GM12878 (cell line): ENCODE data around the gene KIR2DL3. TPM values are rescaled to one million over a fixed set of nuclear protein-coding genes. Genes with fewer than 3 reads are reported as not detected.
"Not testable (repeated sequence)": the region's sequence is repeated elsewhere in the genome, so short reads cannot be mapped to it uniquely, and the experiment has no call there.

ENCODE experiments used
- ATAC-seq: fragments of 200-7000 bp; cut with Tn5 transposase; 3 replicates; pipeline ENCODE4 v1.9.1; 2020; ENCODE audit warnings: mild to moderate bottlenecking, moderate library complexity
- BruUV-seq: library from RNA; stranded (reverse); fragments of 400-500 nt; replicated peaks from 2 replicates; lab custom pipeline; 2021; lab: Mats Ljungman, UMichigan
- CTCF ChIA-PET: fragments of 300-600 bp; sonication (Branson Sonifier 250); formaldehyde crosslinking; extraction: SDS; loops from one replicate; lab custom pipeline; 2021; ENCODE audit warnings: inconsistent platforms; lab: Yijun Ruan, JAX
- POLR2A ChIA-PET: fragments of 350-600 bp; formaldehyde crosslinking; extraction: SDS; loops from one replicate; lab custom pipeline; 2021; ENCODE audit warnings: inconsistent platforms; lab: Charles Lee
- RAD21 ChIA-PET: fragments of 300-600 bp; sonication (Branson Sonifier 250); formaldehyde crosslinking; loops from one replicate; lab custom pipeline; 2023; ENCODE audit warnings: antibody characterized with exemption; ENCODE audit not compliant: unreplicated experiment; lab: Charles Lee
- SMC1A ChIA-PET: fragments of 300-600 bp; sonication (Branson Sonifier 250); formaldehyde crosslinking; loops from one replicate; lab custom pipeline; 2023; ENCODE audit not compliant: unreplicated experiment, uncharacterized antibody; lab: Charles Lee
- DNase-seq: peaks from one replicate; pipeline ENCODE4 v3.0.0-alpha.2; 2011; ENCODE audit warnings: low read depth, low spot score
- FAIRE-seq: peaks from 3 replicates; lab custom pipeline; 2011; peaks lifted over from hg19 to GRCh38; lab: Jason Lieb, UNC
- H2AFZ ChIP-seq: 2 replicates; pipeline ENCODE4 v1.6.0; 2011; ENCODE audit warnings: low read depth, low read length, control low read depth; ENCODE audit not compliant: control insufficient read depth
- H3K27ac ChIP-seq: 2 replicates; pipeline ENCODE4 v1.5.1; 2011; ENCODE audit warnings: control low read depth; ENCODE audit not compliant: control insufficient read depth, insufficient read depth
- H3K27me3 ChIP-seq, 2 experiments: replicated peaks in 1 of 2; 2 replicates each; pipeline versions ENCODE4 v1.6.0 to v1.6.1; 2011; ENCODE audit warnings: low read length in 1 of 2; ENCODE audit not compliant: control insufficient read depth in 2 of 2, insufficient read depth in 2 of 2
- H3K36me3 ChIP-seq, 2 experiments: 2 replicates each; pipeline ENCODE4 v1.5.1; 2011; ENCODE audit warnings: low read length in 1 of 2; ENCODE audit not compliant: control insufficient read depth in 2 of 2, insufficient read depth in 2 of 2
- H3K4me1 ChIP-seq: 2 replicates; pipeline ENCODE4 v1.6.1; 2011; ENCODE audit warnings: mild to moderate bottlenecking, low read length, moderate library complexity, mixed read lengths; ENCODE audit not compliant: control insufficient read depth, insufficient read depth
- H3K4me2 ChIP-seq: 2 replicates; pipeline ENCODE4 v1.6.0; 2011; ENCODE audit warnings: control low read depth; ENCODE audit not compliant: control insufficient read depth, insufficient read depth
- H3K4me3 ChIP-seq: fragments of 200-600 bp; sonication (generic); 2 replicates; pipeline ENCODE4 v1.5.1; 2016
- H3K79me2 ChIP-seq: 2 replicates; pipeline ENCODE4 v1.6.0; 2011; ENCODE audit warnings: low read length; ENCODE audit not compliant: control insufficient read depth, insufficient read depth
- H3K9ac ChIP-seq: 2 replicates; pipeline ENCODE4 v1.8.0; 2011; ENCODE audit warnings: low read length, control low read depth, mixed read lengths; ENCODE audit not compliant: control insufficient read depth, insufficient read depth
- H3K9me3 ChIP-seq: replicated peaks from 3 replicates; pipeline ENCODE4 v1.5.1; 2011; ENCODE audit warnings: mild to moderate bottlenecking, low read length; ENCODE audit not compliant: control insufficient read depth, insufficient read depth
- H4K20me1 ChIP-seq: 2 replicates; pipeline ENCODE4 v1.6.0; 2011; ENCODE audit not compliant: control insufficient read depth, insufficient read depth
- WGBS: methylation state at CpG from one replicate; pipeline ENCODE4 v1.1.6; 2016; ENCODE audit warnings: low lambda C conversion rate; ENCODE audit not compliant: insufficient replicate concordance, insufficient coverage; ENCODE audit errors: missing lambda C conversion rate; 5-methylcytosine and 5-hydroxymethylcytosine counted together
- in situ Hi-C: fragments of 300-500 bp; cut with MboI; formaldehyde crosslinking; loops from 9 replicates; pipeline ENCODE4 v1.14.3; 2018; ENCODE audit warnings: mixed read lengths
- intact Hi-C: fragments of 100-400 bp; cut with micrococcal nuclease; formaldehyde crosslinking; loops from one replicate; pipeline ENCODE4 v1.14.2; 2022; ENCODE audit not compliant: unreplicated experiment
- polyA plus RNA-seq, 11 experiments: library from polyadenylated mRNA; depleted of rRNA in 4 of 11; unstranded in 6 of 11; stranded (reverse) in 5 of 11; fragments of >200 nt; fragmentation: Nextera tagmentation in 4 of 11; fragmentation: Illumina TruSeq in 1 of 11; extraction: Ambion mirVana in 4 of 11; extraction: Trizol in 1 of 11; gene quantifications; 1 replicate in 1 of 11; 2 replicates in 10 of 11; pipeline versions ENCODE4 v1.2.1 to v1.2.3, GENCODE V29; 2011 to 2016; ENCODE audit warnings: inconsistent platforms in 2 of 11, missing spikeins in 2 of 11, low read depth in 1 of 11
- total RNA-seq, 4 experiments: library from RNA; depleted of rRNA in 3 of 4; stranded (reverse); fragments of >200 nt in 3 of 4; fragmentation: Illumina TruSeq in 1 of 4; extraction: Trizol in 1 of 4; gene quantifications; 2 replicates each; pipeline versions ENCODE4 v1.2.1 to v1.2.3, GENCODE V29; 2013 to 2021

The KIR2DL3 gene
- total and polyA plus RNA-seq, 10 of the 15 experiments (the other 5 are each of a cell fraction or from before 2014, with no cell fraction given) = 0.45 TPM; not detected in 9

DNA sequence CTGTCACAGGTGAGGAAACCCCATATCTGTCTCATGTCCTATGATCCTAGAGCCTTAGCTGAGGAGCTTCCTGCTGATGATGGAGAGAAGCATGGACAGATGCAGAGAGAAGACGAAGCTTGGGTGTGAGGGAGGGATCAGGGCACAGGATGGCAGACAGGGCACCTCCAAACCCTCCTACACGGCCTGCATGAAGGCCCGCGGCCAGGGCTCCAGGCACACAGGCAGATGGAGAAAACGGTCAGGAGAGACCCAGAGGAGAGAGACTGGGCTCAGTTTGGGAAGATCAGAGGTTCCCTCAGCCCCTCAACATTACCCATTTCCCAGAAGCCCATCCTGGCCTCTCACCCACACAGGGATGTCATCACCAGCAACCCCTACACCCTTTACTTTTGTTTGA is 5.8 kb downstream of the KIR2DL3 start:
- H3K79me2 ChIP-seq, H3K27ac ChIP-seq, H3K4me1 ChIP-seq, ATAC-seq, H3K4me2 ChIP-seq, H4K20me1 ChIP-seq, H3K27me3 ChIP-seq, SMC1A ChIA-PET, FAIRE-seq, intact Hi-C loops, H2AFZ ChIP-seq, H3K9me3 ChIP-seq, H3K36me3 ChIP-seq, CTCF ChIA-PET, H3K4me3 ChIP-seq, H3K9ac ChIP-seq, POLR2A ChIA-PET, in situ Hi-C loops, DNase-seq, RAD21 ChIA-PET, BruUV-seq: not testable (repeated sequence)
- 21% methylated on average over 5 of the region's 5 CpGs for WGBS

DNA sequence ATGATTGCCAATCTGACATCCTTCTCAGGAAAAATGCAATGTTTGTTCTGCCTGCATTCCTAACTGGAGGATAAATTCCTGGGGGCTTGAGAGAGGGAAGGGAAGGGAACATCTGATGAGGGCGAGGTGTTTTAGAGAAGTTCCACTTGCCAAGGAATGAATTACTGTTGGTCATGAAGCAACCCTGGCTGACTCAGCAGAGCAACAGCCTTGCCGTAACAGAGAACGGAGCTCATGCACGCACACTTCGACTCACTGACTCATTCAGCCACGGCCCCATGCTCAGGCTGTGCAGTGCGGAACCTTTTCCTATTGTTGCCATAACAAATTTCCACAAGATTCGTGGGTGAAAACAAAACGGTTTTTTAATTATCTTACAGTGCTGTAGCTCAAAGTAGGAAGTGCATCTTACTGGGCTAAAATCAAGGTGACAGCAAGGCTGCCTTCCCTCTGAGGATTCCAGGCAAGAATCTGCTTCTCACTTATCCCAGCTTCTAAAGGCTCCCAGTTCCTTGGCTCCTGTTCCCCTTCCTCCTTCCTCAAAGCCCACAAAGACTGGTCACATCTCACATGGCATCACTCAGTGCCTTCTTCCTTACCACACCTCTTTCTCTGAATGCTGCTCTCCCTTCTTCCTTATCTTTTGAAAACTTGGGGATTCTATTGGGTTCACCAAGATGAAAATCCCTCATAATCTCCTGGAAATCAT is 9.5 kb downstream of the KIR2DL3 start:
- intact Hi-C loops, DNase-seq, BruUV-seq, H3K9me3 ChIP-seq, H3K4me2 ChIP-seq, RAD21 ChIA-PET, in situ Hi-C loops, H3K79me2 ChIP-seq, ATAC-seq, H3K9ac ChIP-seq, H3K36me3 ChIP-seq, H4K20me1 ChIP-seq, POLR2A ChIA-PET, H3K4me1 ChIP-seq, H3K27me3 ChIP-seq, SMC1A ChIA-PET, H3K4me3 ChIP-seq, H3K27ac ChIP-seq, CTCF ChIA-PET, FAIRE-seq, H2AFZ ChIP-seq: not testable (repeated sequence)
- WGBS = 39% methylated on average over 9 of the region's 9 CpGs

DNA sequence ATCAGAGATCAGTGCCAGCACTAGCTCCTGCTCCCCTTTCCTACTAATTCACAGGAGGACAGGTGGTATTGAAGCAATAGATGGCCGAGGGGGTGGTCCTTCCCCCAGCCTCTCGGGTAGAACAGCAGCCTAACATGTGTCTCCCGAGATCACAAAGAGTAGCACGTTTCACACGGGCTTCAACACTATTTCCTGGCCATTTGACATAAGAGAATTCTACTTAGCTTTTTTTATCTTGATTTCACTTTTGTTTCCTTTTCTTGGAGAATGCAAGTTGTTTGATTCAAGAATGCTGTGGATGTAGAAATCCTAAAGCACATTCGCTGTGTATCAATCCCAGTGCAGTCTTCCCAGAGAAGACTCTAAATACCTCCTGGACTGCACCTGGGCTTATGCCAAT is 12.0 kb downstream of the KIR2DL3 start:
- POLR2A ChIA-PET, intact Hi-C loops, RAD21 ChIA-PET, H3K27ac ChIP-seq, H3K79me2 ChIP-seq, SMC1A ChIA-PET, H2AFZ ChIP-seq, H4K20me1 ChIP-seq, in situ Hi-C loops, H3K4me2 ChIP-seq, H3K27me3 ChIP-seq, H3K4me3 ChIP-seq, ATAC-seq, H3K9me3 ChIP-seq, H3K36me3 ChIP-seq, H3K4me1 ChIP-seq, FAIRE-seq, CTCF ChIA-PET, BruUV-seq, DNase-seq, H3K9ac ChIP-seq: not testable (repeated sequence)
- 11% methylated on average over 6 of the region's 6 CpGs for whole genome bisulfite sequencing
